Stimulated activated CD8-positive, alpha-beta memory T cell treated with anti-CD3 and anti-CD28 coated beads, Interleukin-15, amount 100 ng/mL, for 48 hours (primary cell): Measurements from ENCODE around the gene ASAP3.
"Not testable (repeated sequence)": the region's sequence is repeated elsewhere in the genome, so short reads cannot be mapped to it uniquely, and the experiment has no call there.

Experiments
- DNase-seq, 2 donors: peaks; one replicate each; pipeline ENCODE4 v3.0.0-alpha.2; 2020; ENCODE audit warnings: low read depth in 2 of 2

The ASAP3 gene

GRCh38 chr1:23395849-23396248 lies 88.1 kb downstream of the ASAP3 start:
- DNase-seq: no peak

- DNase-seq: no peak
Measured at GRCh38 chr1:23395154-23395724, 88.7 kb downstream of the ASAP3 start.

- DNase-seq: no peak
Measured at GRCh38 chr1:23394684-23395083, 89.3 kb downstream of the ASAP3 start.

- no peak for DNase-seq
Measured at GRCh38 chr1:23394181-23394580, 89.8 kb downstream of the ASAP3 start.

GRCh38 chr1:23393706-23394105 lies 90.3 kb downstream of the ASAP3 start:
- DNase-seq: no peak

- no peak for DNase-seq
Measured at GRCh38 chr1:23392125-23392855, 91.7 kb downstream of the ASAP3 start.

- no peak for DNase-seq
Measured at GRCh38 chr1:23389837-23390321, 94.1 kb downstream of the ASAP3 start.

- DNase-seq: no peak
Measured at GRCh38 chr1:23387494-23387893, 96.5 kb downstream of the ASAP3 start.

GRCh38 chr1:23385119-23385621 lies 98.8 kb downstream of the ASAP3 start:
- no peak for DNase-seq

- DNase-seq: no peak
Measured at GRCh38 chr1:23384312-23385058, 99.5 kb downstream of the ASAP3 start.

GRCh38 chr1:23383577-23384311 lies 100.2 kb downstream of the ASAP3 start:
- no peak for DNase-seq

GRCh38 chr1:23381233-23381885 lies 102.6 kb downstream of the ASAP3 start:
- no peak for DNase-seq

- no peak for DNase-seq
Measured at GRCh38 chr1:23380719-23381118, 103.3 kb downstream of the ASAP3 start.

GRCh38 chr1:23380236-23380635 lies 103.7 kb downstream of the ASAP3 start:
- not testable (repeated sequence) for DNase-seq
